H9 (cell line): ENCODE data around the gene ANTKMT. TPM values are rescaled to one million over a fixed set of nuclear protein-coding genes. Genes with fewer than 3 reads are reported as not detected.
A peak's percentile ranks its signal among the peaks of the same experiment; 100 is the strongest.

Experiments used
- DNase-seq: peaks from one replicate; pipeline ENCODE4 v3.0.0-alpha.2; 2017
- H2AFZ ChIP-seq: one replicate; pipeline ENCODE4 v1.6.1; 2013; ENCODE audit warnings: mild to moderate bottlenecking, low read length, control low read depth, moderate library complexity
- H2AK5ac ChIP-seq: 2 replicates; pipeline ENCODE4 v1.6.1; 2013; ENCODE audit warnings: low read length, control low read depth, mixed read lengths; ENCODE audit not compliant: insufficient read length
- H2BK120ac ChIP-seq: one replicate; pipeline ENCODE4 v1.6.1; 2013; ENCODE audit warnings: low read depth, mild to moderate bottlenecking, low read length, control low read depth, inconsistent platforms; ENCODE audit not compliant: poor library complexity, severe bottlenecking
- H2BK12ac ChIP-seq: 2 replicates; pipeline ENCODE4 v1.6.1; 2013; ENCODE audit warnings: low read length, control low read depth, mixed read lengths, low read depth; ENCODE audit not compliant: insufficient read length
- H2BK15ac ChIP-seq: 2 replicates; pipeline ENCODE4 v1.6.1; 2013; ENCODE audit warnings: low read depth, low read length, control low read depth
- H2BK20ac ChIP-seq: one replicate; pipeline ENCODE4 v1.6.1; 2013; ENCODE audit warnings: low read depth, mild to moderate bottlenecking, low read length, control low read depth, inconsistent platforms; ENCODE audit not compliant: poor library complexity, severe bottlenecking
- H2BK5ac ChIP-seq: 2 replicates; pipeline ENCODE4 v1.6.1; 2013; ENCODE audit warnings: low read length, control low read depth, mixed read lengths; ENCODE audit not compliant: insufficient read length
- H3K14ac ChIP-seq: 2 replicates; pipeline ENCODE4 v1.6.1; 2013; ENCODE audit warnings: low read length, control low read depth; ENCODE audit not compliant: insufficient read depth
- H3K18ac ChIP-seq: 2 replicates; pipeline ENCODE4 v1.6.1; 2013; ENCODE audit warnings: low read depth, mild to moderate bottlenecking, mixed read lengths, low read length, control low read depth; ENCODE audit not compliant: insufficient read length
- H3K23ac ChIP-seq: 2 replicates; pipeline ENCODE4 v1.6.1; 2013; ENCODE audit warnings: low read length, control low read depth, mixed read lengths, low read depth; ENCODE audit not compliant: insufficient read length
- H3K23me2 ChIP-seq: 2 replicates; pipeline ENCODE4 v1.6.1; 2013; ENCODE audit warnings: low read depth, mild to moderate bottlenecking, mixed read lengths, low read length, control low read depth; ENCODE audit not compliant: insufficient read length, poor library complexity, severe bottlenecking
- H3K27ac ChIP-seq: 2 replicates; pipeline ENCODE4 v1.5.1; 2013; ENCODE audit warnings: low read length, control low read depth, mixed read lengths, low read depth; ENCODE audit not compliant: insufficient read length
- H3K27me3 ChIP-seq: 2 replicates; pipeline ENCODE4 v1.6.1; 2013; ENCODE audit warnings: low read length, control low read depth, inconsistent platforms; ENCODE audit not compliant: insufficient read depth
- H3K4ac ChIP-seq: 2 replicates; pipeline ENCODE4 v1.6.1; 2013; ENCODE audit warnings: low read depth, mild to moderate bottlenecking, control low read depth, inconsistent platforms, low read length, moderate library complexity
- H3K4me1 ChIP-seq: 2 replicates; pipeline ENCODE4 v1.6.1; 2013; ENCODE audit warnings: low read length, control low read depth, inconsistent platforms; ENCODE audit not compliant: insufficient read depth
- H3K4me2 ChIP-seq: 2 replicates; pipeline ENCODE4 v1.6.1; 2013; ENCODE audit warnings: low read length, control low read depth, mixed read lengths; ENCODE audit not compliant: insufficient read length, insufficient read depth
- H3K56ac ChIP-seq: 2 replicates; pipeline ENCODE4 v1.6.1; 2013; ENCODE audit warnings: low read depth, mild to moderate bottlenecking, mixed read lengths, low read length, control low read depth; ENCODE audit not compliant: insufficient read length
- H3K79me1 ChIP-seq: 2 replicates; pipeline ENCODE4 v1.6.1; 2013; ENCODE audit warnings: low read depth, mild to moderate bottlenecking, moderate library complexity, low read length, control low read depth, inconsistent platforms; ENCODE audit not compliant: insufficient read depth, poor library complexity, severe bottlenecking
- H3K79me2 ChIP-seq: 2 replicates; pipeline ENCODE4 v1.6.1; 2013; ENCODE audit warnings: low read length, control low read depth, inconsistent platforms; ENCODE audit not compliant: insufficient read depth
- H3K9ac ChIP-seq: 2 replicates; pipeline ENCODE4 v1.6.1; 2013; ENCODE audit warnings: low read length, control low read depth, mixed read lengths; ENCODE audit not compliant: insufficient read length; ENCODE audit errors: extremely low read depth
- H3K9me3 ChIP-seq: one replicate; pipeline ENCODE4 v1.6.1; 2013; ENCODE audit warnings: low read depth, low read length, inconsistent platforms; ENCODE audit not compliant: control insufficient read depth
- H3T11ph ChIP-seq: one replicate; pipeline ENCODE4 v1.6.1; 2013; ENCODE audit warnings: mild to moderate bottlenecking, low read length, control low read depth, inconsistent platforms
- H4K20me1 ChIP-seq: one replicate; pipeline ENCODE4 v1.6.1; 2013; ENCODE audit not compliant: control insufficient read depth, insufficient read length, insufficient read depth
- H4K5ac ChIP-seq: 2 replicates; pipeline ENCODE4 v1.6.1; 2013; ENCODE audit warnings: low read depth, mild to moderate bottlenecking, mixed read lengths, low read length, control low read depth; ENCODE audit not compliant: insufficient read length
- H4K8ac ChIP-seq: replicated peaks from 2 replicates; pipeline ENCODE4 v1.6.1; 2013; ENCODE audit warnings: low read length, control low read depth, mixed read lengths, low read depth; ENCODE audit not compliant: insufficient read length
- H4K91ac ChIP-seq: 2 replicates; pipeline ENCODE4 v1.6.1; 2013; ENCODE audit warnings: low read depth, mild to moderate bottlenecking, moderate library complexity, mixed read lengths, low read length, control low read depth; ENCODE audit not compliant: insufficient read length
- H3K27ac Mint-ChIP-seq, 3 experiments: 2 replicates in 2 of 3; 3 replicates in 1 of 3; pipeline ENCODE4 v1.8.0; 2020 to 2021; ENCODE audit warnings: mixed read lengths in 3 of 3, mild to moderate bottlenecking in 1 of 3, moderate library complexity in 1 of 3
- H3K27me3 Mint-ChIP-seq: 2 replicates; pipeline ENCODE4 v1.8.0; 2021; ENCODE audit warnings: low read depth, mild to moderate bottlenecking, moderate library complexity, mixed read lengths
- H3K36me3 Mint-ChIP-seq, 3 experiments: 2 replicates in 2 of 3; 3 replicates in 1 of 3; pipeline ENCODE4 v1.8.0; 2020 to 2021; ENCODE audit warnings: low read depth in 3 of 3, mixed read lengths in 3 of 3; ENCODE audit not compliant: insufficient read depth in 1 of 3
- H3K4me1 Mint-ChIP-seq, 2 experiments: 2 replicates each; pipeline ENCODE4 v1.8.0; 2020; ENCODE audit warnings: mixed read lengths in 2 of 2
- H3K4me3 Mint-ChIP-seq, 2 experiments: 2 replicates in 1 of 2; 3 replicates in 1 of 2; pipeline ENCODE4 v1.8.0; 2020 to 2021; ENCODE audit warnings: mild to moderate bottlenecking in 2 of 2, mixed read lengths in 2 of 2, moderate library complexity in 1 of 2
- H3K9me3 Mint-ChIP-seq, 2 experiments: 2 replicates in 1 of 2; 3 replicates in 1 of 2; pipeline ENCODE4 v1.8.0; 2020; ENCODE audit warnings: mild to moderate bottlenecking in 2 of 2, mixed read lengths in 2 of 2, moderate library complexity in 1 of 2
- CTCF ChIP-seq: fragments of 200-600 bp; sonication (generic); conservative IDR thresholded peaks from 3 replicates; pipeline ENCODE4 v1.8.0; 2021; ENCODE audit warnings: antibody characterized with exemption, mild to moderate bottlenecking
- WGBS: extraction: QIAGEN DNeasy Blood & Tissue Kit; methylation state at CpG from one replicate; pipeline ENCODE4 v1.1.7; 2013; ENCODE audit warnings: missing lambda C conversion rate, low lambda C conversion rate, mixed read lengths; ENCODE audit not compliant: insufficient read length; ENCODE audit errors: extremely low coverage; 5-methylcytosine and 5-hydroxymethylcytosine counted together
- total RNA-seq: library from RNA; stranded (reverse); gene quantifications from 2 replicates; pipeline ENCODE4 v1.2.1, GENCODE V29; 2021

ANTKMT gene
- total RNA-seq, 1 experiment from 2014 or later: 31.5 TPM

GRCh38 chr16:726188-726437 is 5.2 kb downstream of the ANTKMT start:
- WGBS: no CpG with 5 or more reads among the region's 9 CpGs
- DNase-seq: no peak
- no peak overlapping the region for H4K5ac ChIP-seq
- Mint-ChIP-seq H3K4me1 (no peaks in the 10 kb centered on the region), H3K27me3 (peaks cover 14% of the 10 kb centered on the region), H3K27ac (no peak overlapping the region), H3K9me3 (no peaks in the 10 kb centered on the region), H3K36me3 (peaks cover 0 to 5% (median 3%) of the 10 kb centered on the region in 3 experiments; a peak in 1 of 7 replicates), H3K4me3 (peak overlapping the region; percentile 56 to 80; a peak in 3 of 5 replicates)
- H2AFZ ChIP-seq: no peak overlapping the region
- no peak overlapping the region for H2BK15ac ChIP-seq
- no peak overlapping the region for H2BK20ac ChIP-seq
- H3K79me2 ChIP-seq: no peaks in the 10 kb centered on the region
- no peaks in the 10 kb centered on the region for H3K79me1 ChIP-seq
- no peak overlapping the region for H3K27ac ChIP-seq
- H3K9me3 ChIP-seq: no peaks in the 10 kb centered on the region
- H3K9ac ChIP-seq: no peak overlapping the region
- H3K18ac ChIP-seq: no peak overlapping the region
- H4K8ac ChIP-seq: no peak overlapping the region
- peak overlapping the region; percentile 10 for H3K4me2 ChIP-seq
- no peak overlapping the region for H3K56ac ChIP-seq
- no peak overlapping the region for H3K4ac ChIP-seq
- no peak overlapping the region for H2BK5ac ChIP-seq
- H4K20me1 ChIP-seq: no peaks in the 10 kb centered on the region
- no peak overlapping the region for H3K23ac ChIP-seq
- no peak overlapping the region for H2BK12ac ChIP-seq
- H2AK5ac ChIP-seq: no peak overlapping the region
- peaks cover 11% of the 10 kb centered on the region for H3K23me2 ChIP-seq
- no peak overlapping the region for H3K14ac ChIP-seq
- H2BK120ac ChIP-seq: no peak overlapping the region
- H3K27me3 ChIP-seq: no peaks in the 10 kb centered on the region
- no peak for TF ChIP-seq CTCF
- H4K91ac ChIP-seq: no peak overlapping the region
- no peaks in the 10 kb centered on the region for H3K4me1 ChIP-seq
- no peak overlapping the region for H3T11ph ChIP-seq
